ENCODE measurements around the gene SERHL2.
"Not testable (repeated sequence)": the region's sequence is repeated elsewhere in the genome, so short reads cannot be mapped to it uniquely, and the experiment has no call there.

The SERHL2 gene

DNA sequence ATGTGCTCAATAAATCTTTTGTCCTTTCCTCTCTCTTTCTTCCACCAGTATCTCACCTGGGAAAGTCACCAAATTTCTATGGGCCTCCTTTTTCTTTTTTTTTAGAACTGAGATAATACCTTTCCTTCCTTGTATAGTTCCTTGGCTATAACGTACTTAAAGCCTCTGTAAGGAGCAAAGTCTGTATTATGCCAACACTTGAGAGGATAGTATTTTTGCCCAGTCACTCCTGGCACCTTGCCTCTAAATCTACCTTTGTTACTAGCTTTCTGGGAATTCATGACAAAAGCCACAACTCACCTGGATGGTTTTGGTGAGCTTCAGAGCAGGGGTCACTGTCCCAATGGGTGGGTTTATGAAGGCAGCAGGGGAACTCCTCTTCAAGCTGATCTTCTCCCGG lies 48.7 kb downstream of the SERHL2 start:
- H3K36me3 ChIP-seq (ENCODE audit: insufficient read depth, insufficient read length, low read length): peaks cover 73% of the 10 kb centered on the region
- DNase-seq (ENCODE audit: low read depth, low spot score): no peak
- no peak overlapping the region for H3K9ac ChIP-seq (ENCODE audit: insufficient read length, low read depth)
- H3K9me3 ChIP-seq (ENCODE audit: insufficient read depth, low read length): no peaks in the 10 kb centered on the region; the same call in 1 of the 2 replicates
- H3K27me3 ChIP-seq (ENCODE audit: insufficient read depth, insufficient read length): no peaks in the 10 kb centered on the region
- TF ChIP-seq ZNF274 (IDR thresholded peaks at IDR 0.05; ENCODE audit: low read depth, low read length): no peak
- no peak for TF ChIP-seq YY1 (IDR thresholded peaks at IDR 0.05; ENCODE audit: insufficient read depth, insufficient read length)
- no peak for TF ChIP-seq SUZ12 (IDR thresholded peaks at IDR 0.05; ENCODE audit: extremely low read depth, insufficient read depth, insufficient read length)
- H3K4me3 ChIP-seq (ENCODE audit: insufficient read length, low read depth): no peak overlapping the region
- peaks cover 3% of the 10 kb centered on the region for H3K4me1 ChIP-seq (ENCODE audit: insufficient read depth, insufficient read length)

- peaks cover 75% of the 10 kb centered on the region for H3K36me3 ChIP-seq (ENCODE audit: insufficient read depth, insufficient read length, low read length)
- TF ChIP-seq SUZ12 (IDR thresholded peaks at IDR 0.05; ENCODE audit: extremely low read depth, insufficient read depth, insufficient read length) (no peak), YY1 (IDR thresholded peaks at IDR 0.05; ENCODE audit: insufficient read depth, insufficient read length) (no peak), ZNF274 (IDR thresholded peaks at IDR 0.05; ENCODE audit: low read depth, low read length) (no peak)
- H3K9ac ChIP-seq (ENCODE audit: insufficient read length, low read depth): no peak overlapping the region
- no peaks in the 10 kb centered on the region; the same call in 1 of the 2 replicates for H3K9me3 ChIP-seq (ENCODE audit: insufficient read depth, low read length)
- peaks cover 3% of the 10 kb centered on the region for H3K4me1 ChIP-seq (ENCODE audit: insufficient read depth, insufficient read length)
- DNase-seq (ENCODE audit: low read depth, low spot score): no peak
- H3K27me3 ChIP-seq (ENCODE audit: insufficient read depth, insufficient read length): no peaks in the 10 kb centered on the region
- H3K4me3 ChIP-seq (ENCODE audit: insufficient read length, low read depth): no peak overlapping the region
These were observed 49.7 kb downstream of the SERHL2 start for GRCh38 chr22:42603427-42603826.

DNA sequence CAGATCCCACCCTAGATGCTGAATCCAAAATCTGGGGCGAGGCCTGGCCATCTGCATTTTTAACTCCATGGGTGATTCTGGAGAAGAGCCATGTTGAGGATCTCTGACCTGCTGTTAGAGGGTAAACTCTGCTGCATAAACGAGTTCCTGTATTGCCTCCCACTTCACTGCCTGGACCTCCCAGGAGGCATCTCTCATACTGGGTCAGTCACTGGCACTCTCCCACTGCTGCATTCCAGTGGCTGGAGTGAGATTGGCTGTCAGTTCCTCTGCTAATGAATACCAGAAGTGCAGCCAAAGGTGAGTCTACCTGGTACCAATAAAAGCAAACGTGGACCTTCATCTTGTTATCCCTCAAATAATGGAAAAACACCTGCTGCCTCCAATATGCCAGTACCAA lies 50.6 kb downstream of the SERHL2 start:
- Histone ChIP-seq H3K4me3 (ENCODE audit: insufficient read length, low read depth) (no peak overlapping the region), H3K9ac (ENCODE audit: insufficient read length, low read depth) (no peak overlapping the region), H3K9me3 (ENCODE audit: insufficient read depth, low read length) (no peaks in the 10 kb centered on the region; the same call in 1 of the 2 replicates), H3K36me3 (ENCODE audit: insufficient read depth, insufficient read length, low read length) (peaks cover 65% of the 10 kb centered on the region), H3K27me3 (ENCODE audit: insufficient read depth, insufficient read length) (no peaks in the 10 kb centered on the region), H3K4me1 (ENCODE audit: insufficient read depth, insufficient read length) (peaks cover 5% of the 10 kb centered on the region)
- no peak for DNase-seq (ENCODE audit: low read depth, low spot score)
- no peak for TF ChIP-seq YY1 (IDR thresholded peaks at IDR 0.05; ENCODE audit: insufficient read depth, insufficient read length)
- TF ChIP-seq ZNF274 (IDR thresholded peaks at IDR 0.05; ENCODE audit: low read depth, low read length): no peak
- TF ChIP-seq SUZ12 (IDR thresholded peaks at IDR 0.05; ENCODE audit: extremely low read depth, insufficient read depth, insufficient read length): no peak

GRCh38 chr22:42607641-42608040 lies 53.9 kb downstream of the SERHL2 start:
- H3K9ac ChIP-seq (ENCODE audit: insufficient read length, low read depth); H3K4me1 ChIP-seq (ENCODE audit: insufficient read depth, insufficient read length): not testable (repeated sequence)
- peaks cover 66% of the 10 kb centered on the region for H3K36me3 ChIP-seq (ENCODE audit: insufficient read depth, insufficient read length, low read length)

DNA sequence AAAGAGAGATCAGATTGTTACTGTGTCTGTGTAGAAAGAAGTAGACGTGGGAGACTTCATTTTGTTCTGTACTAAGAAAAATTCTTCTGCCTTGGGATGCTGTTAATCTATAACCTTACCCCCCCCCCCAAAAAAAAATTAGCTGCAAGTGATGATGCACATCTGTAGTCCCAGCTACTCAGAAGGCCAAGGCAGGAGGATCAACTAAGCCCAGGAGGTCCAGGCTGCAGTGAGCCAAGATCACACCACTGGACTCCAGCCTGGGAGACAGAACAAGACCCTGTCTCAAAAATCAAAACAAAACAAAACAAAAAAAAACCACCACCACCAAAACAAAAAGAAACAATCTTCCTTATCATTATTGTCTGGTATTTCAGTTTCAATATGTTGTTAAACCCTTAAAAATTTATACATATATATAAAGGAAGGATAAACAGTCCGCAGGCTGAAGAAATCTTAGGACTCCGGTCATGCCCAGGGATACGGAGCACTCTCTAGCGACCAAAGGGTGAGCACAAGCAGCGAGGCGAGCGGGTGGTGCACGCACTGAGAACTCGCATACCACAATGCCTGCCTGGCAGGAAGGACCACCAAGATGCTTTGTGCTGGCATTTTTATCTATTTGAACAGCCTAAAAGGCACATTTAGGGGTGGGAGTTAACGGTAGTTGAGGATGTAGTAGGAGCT lies 54.5 kb downstream of the SERHL2 start:
- Histone ChIP-seq H3K9ac (ENCODE audit: insufficient read length, low read depth) (no peak overlapping the region), H3K36me3 (ENCODE audit: insufficient read depth, insufficient read length, low read length) (peaks cover 67% of the 10 kb centered on the region), H3K9me3 (ENCODE audit: insufficient read depth, low read length) (no peaks in the 10 kb centered on the region; the same call in 1 of the 2 replicates), H3K4me3 (ENCODE audit: insufficient read length, low read depth) (no peak overlapping the region), H3K27me3 (ENCODE audit: insufficient read depth, insufficient read length) (no peaks in the 10 kb centered on the region), H3K4me1 (ENCODE audit: insufficient read depth, insufficient read length) (peaks cover 9% of the 10 kb centered on the region)
- no peak for DNase-seq (ENCODE audit: low read depth, low spot score)
- TF ChIP-seq YY1 (IDR thresholded peaks at IDR 0.05; ENCODE audit: insufficient read depth, insufficient read length) (no peak), SUZ12 (IDR thresholded peaks at IDR 0.05; ENCODE audit: extremely low read depth, insufficient read depth, insufficient read length) (no peak), ZNF274 (IDR thresholded peaks at IDR 0.05; ENCODE audit: low read depth, low read length) (no peak)

More at GRCh38 chr22:42607641-42608040, 53.9 kb downstream of the SERHL2 start:
- not testable (repeated sequence) for H3K27me3 ChIP-seq (ENCODE audit: insufficient read depth, insufficient read length); DNase-seq (ENCODE audit: low read depth, low spot score); H3K4me3 ChIP-seq (ENCODE audit: insufficient read length, low read depth); H3K9me3 ChIP-seq (ENCODE audit: insufficient read depth, low read length)

DNA sequence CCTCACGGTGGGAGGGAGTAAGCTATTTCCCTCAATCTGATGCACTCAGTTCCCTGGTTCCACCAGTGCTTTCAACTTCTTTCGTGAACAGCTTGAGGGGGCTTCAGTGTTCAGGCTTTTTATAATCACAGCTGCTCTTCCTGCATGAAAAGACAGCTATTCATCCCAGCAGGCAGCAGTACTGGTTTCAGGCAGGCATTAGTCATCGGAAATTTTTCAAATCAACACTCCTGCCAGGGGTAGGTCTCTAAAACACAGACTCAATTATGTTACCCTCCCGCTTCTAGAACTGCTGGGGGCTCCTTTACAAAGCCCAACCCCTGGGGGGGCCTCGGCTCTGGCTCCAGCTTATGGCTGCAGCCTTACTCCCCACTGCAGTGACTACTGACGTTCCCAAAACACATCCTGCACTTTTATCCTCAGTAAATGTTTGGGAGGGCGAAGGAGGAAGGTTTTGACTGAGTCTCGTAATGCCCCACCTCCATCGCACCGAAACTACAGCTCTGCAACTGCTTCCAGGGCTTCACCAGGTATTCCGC lies 55.1 kb downstream of the SERHL2 start:
- peak; percentile 8 for DNase-seq (ENCODE audit: low read depth, low spot score)
- no peaks in the 10 kb centered on the region; the same call in 1 of the 2 replicates for H3K9me3 ChIP-seq (ENCODE audit: insufficient read depth, low read length)
- H3K27me3 ChIP-seq (ENCODE audit: insufficient read depth, insufficient read length): no peaks in the 10 kb centered on the region
- H3K9ac ChIP-seq (ENCODE audit: insufficient read length, low read depth): peak overlapping the region; percentile 63
- TF ChIP-seq SUZ12 (IDR thresholded peaks at IDR 0.05; ENCODE audit: extremely low read depth, insufficient read depth, insufficient read length) (no peak), YY1 (IDR thresholded peaks at IDR 0.05; ENCODE audit: insufficient read depth, insufficient read length) (no peak), ZNF274 (IDR thresholded peaks at IDR 0.05; ENCODE audit: low read depth, low read length) (no peak)
- peaks cover 9% of the 10 kb centered on the region for H3K4me1 ChIP-seq (ENCODE audit: insufficient read depth, insufficient read length)
- peaks cover 63% of the 10 kb centered on the region for H3K36me3 ChIP-seq (ENCODE audit: insufficient read depth, insufficient read length, low read length)
- H3K4me3 ChIP-seq (ENCODE audit: insufficient read length, low read depth): no peak overlapping the region

- no peaks in the 10 kb centered on the region for H3K27me3 ChIP-seq (ENCODE audit: insufficient read depth, insufficient read length)
- no peaks in the 10 kb centered on the region; the same call in 1 of the 2 replicates for H3K9me3 ChIP-seq (ENCODE audit: insufficient read depth, low read length)
- peaks cover 53% of the 10 kb centered on the region for H3K36me3 ChIP-seq (ENCODE audit: insufficient read depth, insufficient read length, low read length)
- DNase-seq (ENCODE audit: low read depth, low spot score): no peak
- TF ChIP-seq YY1 (IDR thresholded peaks at IDR 0.05; ENCODE audit: insufficient read depth, insufficient read length) (no peak), ZNF274 (IDR thresholded peaks at IDR 0.05; ENCODE audit: low read depth, low read length) (no peak), SUZ12 (IDR thresholded peaks at IDR 0.05; ENCODE audit: extremely low read depth, insufficient read depth, insufficient read length) (no peak)
- no peak overlapping the region for H3K9ac ChIP-seq (ENCODE audit: insufficient read length, low read depth)
- no peak overlapping the region for H3K4me3 ChIP-seq (ENCODE audit: insufficient read length, low read depth)
- peaks cover 7% of the 10 kb centered on the region for H3K4me1 ChIP-seq (ENCODE audit: insufficient read depth, insufficient read length)
These were observed 56.4 kb downstream of the SERHL2 start for GRCh38 chr22:42610186-42610585.

All from NT2/D1 (cell line).